Endothelial cell of umbilical vein (primary cell): Measurements from ENCODE around the gene ETFBKMT. TPM values are rescaled to one million over a fixed set of nuclear protein-coding genes. Genes with fewer than 3 reads are reported as not detected.

Experiments
- BruUV-seq: library from RNA; stranded (reverse); fragments of 400-500 nt; replicated peaks from 2 replicates; lab custom pipeline; 2021; lab: Mats Ljungman, UMichigan
- CTCF ChIA-PET: fragments of 300-600, 350-600 bp; sonication (Branson Sonifier 250); formaldehyde crosslinking; loops from one replicate; lab custom pipeline; 2021; ENCODE audit warnings: antibody characterized with exemption, inconsistent platforms; lab: Charles Lee
- POLR2A ChIA-PET: fragments of 300-600, 350-600 bp; sonication (Branson Sonifier 250); formaldehyde crosslinking; loops from one replicate; lab custom pipeline; 2021; ENCODE audit warnings: antibody characterized with exemption, inconsistent platforms; lab: Charles Lee
- DNase-seq: peaks from one replicate; pipeline ENCODE4 v3.0.0-alpha.2; 2011; ENCODE audit warnings: low read depth, low spot score
- FAIRE-seq: peaks from 2 replicates; lab custom pipeline; 2011; peaks lifted over from hg19 to GRCh38; lab: Jason Lieb, UNC
- H2AFZ ChIP-seq: 2 replicates; pipeline ENCODE4 v1.6.0; 2012; ENCODE audit warnings: low read depth, low read length, control low read depth, inconsistent platforms
- H3K27ac ChIP-seq: 2 replicates; pipeline ENCODE4 v1.5.1; 2011; ENCODE audit warnings: low read depth, mild to moderate bottlenecking, control low read depth, low read length, moderate library complexity; ENCODE audit not compliant: insufficient read depth
- H3K27me3 ChIP-seq, 2 experiments: 2 replicates each; pipeline versions ENCODE4 v1.6.0 to v1.6.1; 2011; ENCODE audit warnings: low read length in 2 of 2, mixed read lengths in 1 of 2; ENCODE audit not compliant: control insufficient read depth in 2 of 2, insufficient read depth in 2 of 2
- H3K36me3 ChIP-seq, 2 experiments: 2 replicates in 1 of 2; 3 replicates in 1 of 2; pipeline ENCODE4 v1.5.1; 2011; ENCODE audit warnings: low read length in 2 of 2, mild to moderate bottlenecking in 1 of 2, moderate library complexity in 1 of 2; ENCODE audit not compliant: control insufficient read depth in 2 of 2, insufficient read depth in 2 of 2; ENCODE audit errors: extremely low read depth in 1 of 2
- H3K4me1 ChIP-seq: 3 replicates; pipeline ENCODE4 v1.5.1; 2011; ENCODE audit warnings: mild to moderate bottlenecking, low read length; ENCODE audit not compliant: control insufficient read depth, insufficient read depth; ENCODE audit errors: extremely low read depth
- H3K4me2 ChIP-seq: 2 replicates; pipeline ENCODE4 v1.6.1; 2011; ENCODE audit warnings: low read length, control low read depth, mixed read lengths; ENCODE audit not compliant: insufficient read depth
- H3K4me3 ChIP-seq, 3 experiments: fragments of 200-600 bp in 1 of 3; sonication (generic), shearing (Covaris generic) in 1 of 3; replicated peaks in 1 of 3; 2 replicates each; pipeline ENCODE4 v1.5.1; 2011 to 2016; ENCODE audit warnings: control low read depth in 3 of 3, low read length in 3 of 3, mild to moderate bottlenecking in 2 of 3, inconsistent platforms in 1 of 3, low read depth in 1 of 3, moderate library complexity in 1 of 3; ENCODE audit not compliant: insufficient read depth in 1 of 3
- H3K79me2 ChIP-seq: 2 replicates; pipeline ENCODE4 v1.6.0; 2012; ENCODE audit warnings: low read length, inconsistent platforms; ENCODE audit not compliant: control insufficient read depth, insufficient read depth
- H3K9ac ChIP-seq: replicated peaks from 2 replicates; pipeline ENCODE3; 2011; ENCODE audit warnings: low read length, control low read depth; ENCODE audit not compliant: insufficient read depth; ENCODE audit errors: extremely low read depth
- H3K9me1 ChIP-seq: replicated peaks from 3 replicates; pipeline ENCODE4 v1.6.0; 2011; ENCODE audit warnings: mild to moderate bottlenecking, low read length; ENCODE audit not compliant: control insufficient read depth, insufficient read depth; ENCODE audit errors: extremely low read depth
- H3K9me3 ChIP-seq: replicated peaks from 2 replicates; pipeline ENCODE4 v1.5.1; 2012; ENCODE audit warnings: low read length, inconsistent platforms; ENCODE audit not compliant: control insufficient read depth, insufficient read depth
- H4K20me1 ChIP-seq: replicated peaks from 2 replicates; pipeline ENCODE3; 2011; ENCODE audit warnings: mild to moderate bottlenecking, low read length; ENCODE audit not compliant: control insufficient read depth, insufficient read depth; ENCODE audit errors: extremely low read depth
- CTCF ChIP-seq, 2 donors: IDR thresholded peaks; 1 replicate in 1 of 2; 2 replicates in 1 of 2; pipeline ENCODE4 v1.5.1; 2011; ENCODE audit warnings: low read length in 2 of 2, mild to moderate bottlenecking in 2 of 2, moderate library complexity in 2 of 2, control low read depth in 1 of 2, inconsistent platforms in 1 of 2, low read depth in 1 of 2; ENCODE audit not compliant: insufficient read depth in 1 of 2; ENCODE audit errors: extremely low read depth in 1 of 2
- EZH2 ChIP-seq: IDR thresholded peaks from 2 replicates; pipeline ENCODE4 v1.6.1; 2012; ENCODE audit warnings: borderline replicate concordance, low read depth, mild to moderate bottlenecking, moderate library complexity, low read length, inconsistent platforms; ENCODE audit not compliant: severe bottlenecking
- FOS ChIP-seq: IDR thresholded peaks from 2 replicates; pipeline ENCODE4 v1.6.1; 2011; ENCODE audit warnings: mild to moderate bottlenecking, low read length, moderate library complexity, borderline replicate concordance; ENCODE audit not compliant: insufficient read depth
- GATA2 ChIP-seq: IDR thresholded peaks from 2 replicates; pipeline ENCODE4 v1.7.0; 2011; ENCODE audit warnings: low read depth, mild to moderate bottlenecking, moderate library complexity, mixed read lengths, low read length; ENCODE audit not compliant: insufficient read length, insufficient read depth
- JUN ChIP-seq: IDR thresholded peaks from 2 replicates; pipeline ENCODE4 v1.6.1; 2011; ENCODE audit warnings: borderline replicate concordance, low read depth; ENCODE audit not compliant: insufficient read length, insufficient read depth
- MAX ChIP-seq: IDR thresholded peaks from 2 replicates; pipeline ENCODE4 v1.6.1; 2011; ENCODE audit not compliant: insufficient read depth, insufficient read length
- MYC ChIP-seq: IDR thresholded peaks from one replicate; pipeline ENCODE4 v1.6.1; 2011; ENCODE audit warnings: mild to moderate bottlenecking, low read depth, low read length
- POLR2A ChIP-seq: IDR thresholded peaks from 2 replicates; pipeline ENCODE4 v1.6.1; 2012; ENCODE audit warnings: low read depth, mild to moderate bottlenecking, control low read depth, low read length
- POLR2AphosphoS5 ChIP-seq: IDR thresholded peaks from 2 replicates; pipeline ENCODE4 v1.6.1; 2012; ENCODE audit warnings: low read depth, mild to moderate bottlenecking, control low read depth, low read length, moderate library complexity; ENCODE audit not compliant: insufficient read depth
- dilution Hi-C: fragments of 300-500 bp; cut with MboI; formaldehyde crosslinking; loops from one replicate; pipeline ENCODE4 v1.15.0; 2019; ENCODE audit warnings: low sequenced_read_pairs; ENCODE audit not compliant: extremely low pct_ligation_motif_present
- intact Hi-C: fragments of 100-400 bp; cut with micrococcal nuclease; formaldehyde crosslinking; loops from one replicate; pipeline ENCODE4 v1.10.0; 2022
- polyA plus RNA-seq, 4 experiments: library from polyadenylated mRNA; depleted of rRNA in 3 of 4; stranded (reverse) in 3 of 4; unstranded in 1 of 4; fragments of >200 nt; gene quantifications; 2 replicates each; pipeline versions ENCODE4 v1.2.1 to v1.2.3, GENCODE V29; 2011 to 2012; ENCODE audit warnings: missing spikeins in 1 of 4
- total RNA-seq: library from RNA; stranded (reverse); gene quantifications from 2 replicates; pipeline ENCODE4 v1.2.3, GENCODE V29; 2021

The ETFBKMT gene
- total and polyA plus RNA-seq, 2 donors (not counting 3 experiments of a cell fraction or from before 2014, with no cell fraction given), result 1.4 to 3.1 TPM

DNA sequence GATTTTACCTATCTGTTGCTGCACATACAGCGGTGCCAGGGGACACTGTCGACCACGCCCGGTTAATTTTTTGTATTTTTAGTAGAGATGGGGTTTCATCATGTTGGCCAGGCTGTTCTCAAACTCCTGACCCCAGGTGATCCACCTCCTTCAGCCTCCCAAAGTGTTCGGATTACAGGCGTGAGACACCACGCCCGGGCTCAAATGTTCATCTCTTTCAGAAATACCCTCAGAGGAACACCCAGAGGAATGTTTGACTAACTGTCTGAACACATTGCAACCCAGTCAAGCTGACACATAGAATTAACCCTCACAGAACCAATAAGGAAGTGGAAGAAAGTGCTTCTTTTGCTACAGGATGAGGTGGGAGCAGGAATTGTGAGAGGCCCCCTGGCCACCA, 15.0 kb upstream of the ETFBKMT start:
- Histone ChIP-seq H3K27me3 (peaks cover 0 to 2% of the 10 kb centered on the region in 2 experiments), H3K4me3 (no peak overlapping the region), H4K20me1 (no peaks in the 10 kb centered on the region), H3K9me3 (no peaks in the 10 kb centered on the region), H3K9ac (no peak overlapping the region), H3K79me2 (no peaks in the 10 kb centered on the region), H2AFZ (no peak overlapping the region), H3K9me1 (no peaks in the 10 kb centered on the region), H3K4me2 (no peak overlapping the region), H3K27ac (no peak overlapping the region), H3K36me3 (no peaks in the 10 kb centered on the region), H3K4me1 (no peaks in the 10 kb centered on the region)
- no peak for FAIRE-seq
- no peak for TF ChIP-seq MAX
- TF ChIP-seq FOS, result no peak
- TF ChIP-seq MYC, result no peak
- no peak for TF ChIP-seq CTCF (IDR thresholded peaks at IDR 0.05; ENCODE audit: extremely low read depth in 1 of 2, insufficient read depth in 1 of 2, low read depth in 1 of 2, low read length in 2 of 2)
- dilution Hi-C loops (no loop called here), intact Hi-C loops (no loop called here)
- POLR2A ChIA-PET, result no interaction called here
- DNase-seq, result no peak
- no TSS peak for BruUV-seq
- CTCF ChIA-PET, result interaction anchor here (0.7 to 3.8 kb wide), 2 partner anchors 9 to 241 kb away, joined by 3 to 29 read pairs; no protein-coding TSS in a partner anchor

GRCh38 chr12:31645924-31646323, 13.6 kb upstream of the ETFBKMT start:
- H3K79me2 ChIP-seq, result no peaks in the 10 kb centered on the region
- no peaks in the 10 kb centered on the region for H4K20me1 ChIP-seq
- no peaks in the 10 kb centered on the region for H3K9me1 ChIP-seq
- no peaks in the 10 kb centered on the region for H3K9me3 ChIP-seq
- dilution Hi-C loops (no loop called here), intact Hi-C loops (no loop called here)
- no peak overlapping the region for H3K27ac ChIP-seq
- H3K4me1 ChIP-seq, result no peaks in the 10 kb centered on the region
- no peak for TF ChIP-seq MAX
- no peak for TF ChIP-seq MYC
- TF ChIP-seq POLR2AphosphoS5, result no peak
- TF ChIP-seq POLR2A, result no peak
- TF ChIP-seq GATA2, result no peak
- TF ChIP-seq EZH2, result no peak
- TF ChIP-seq JUN, result no peak
- TF ChIP-seq FOS, result no peak
- TF ChIP-seq CTCF (IDR thresholded peaks at IDR 0.05; ENCODE audit: extremely low read depth in 1 of 2, insufficient read depth in 1 of 2, low read depth in 1 of 2, low read length in 2 of 2), result no peak
- H3K9ac ChIP-seq, result no peak overlapping the region
- FAIRE-seq, result no peak
- no peak overlapping the region for H2AFZ ChIP-seq
- DNase-seq, result no peak
- no peak overlapping the region for H3K4me3 ChIP-seq
- H3K4me2 ChIP-seq, result no peak overlapping the region
- no peaks in the 10 kb centered on the region for H3K36me3 ChIP-seq
- no TSS peak for BruUV-seq
- CTCF ChIA-PET, result interaction anchor here (1.0 to 3.8 kb wide), 3 partner anchors 242 to 1109 kb away, joined by 3 to 29 read pairs (median 3); no protein-coding TSS in a partner anchor
- H3K27me3 ChIP-seq, result peaks cover 0 to 2% of the 10 kb centered on the region in 2 experiments
- POLR2A ChIA-PET, result no interaction called here
